Esophagus squamous epithelium (tissue), 5 donors: ENCODE measurements around the gene AUTS2. TPM values are rescaled to one million over a fixed set of nuclear protein-coding genes. Genes with fewer than 3 reads are reported as not detected.
A peak's percentile ranks its signal among the peaks of the same experiment; 100 is the strongest.

Source experiments
- DNase-seq: peaks from one replicate; lab custom pipeline; 2025; lab: John Stamatoyannopoulos, UW
- H3K27ac ChIP-seq, 4 donors: fragments of 200-600 bp; sonication (generic); one replicate each; pipeline ENCODE4 v1.5.1; 2016 to 2019; ENCODE audit warnings: mild to moderate bottlenecking in 1 of 4
- H3K27me3 ChIP-seq, 4 donors: fragments of 200-600 bp; sonication (generic); 1 replicate in 3 of 4; 2 replicates in 1 of 4; pipeline versions ENCODE4 v1.5.1 to v1.6.0; 2017 to 2021; ENCODE audit warnings: antibody characterized with exemption in 1 of 4
- H3K36me3 ChIP-seq, 3 donors: fragments of 200-600 bp; sonication (generic); one replicate each; pipeline ENCODE4 v1.5.1; 2016 to 2019
- H3K4me1 ChIP-seq, 3 donors: fragments of 200-600 bp; sonication (generic); one replicate each; pipeline ENCODE4 v1.5.1; 2017 to 2019
- H3K4me3 ChIP-seq, 4 donors: fragments of 200-600 bp; sonication (generic); 1 replicate in 3 of 4; 2 replicates in 1 of 4; pipeline ENCODE4 v1.5.1; 2016 to 2019; ENCODE audit warnings: mild to moderate bottlenecking in 2 of 4, moderate library complexity in 1 of 4
- H3K9me3 ChIP-seq, 3 donors: fragments of 200-600 bp; sonication (generic); one replicate each; pipeline ENCODE4 v1.5.1; 2016 to 2019
- CTCF ChIP-seq, 6 experiments: fragments of 450-650 bp in 4 of 6; fragments of 200-600 bp in 2 of 6; sonication (generic) in 2 of 6; IDR thresholded peaks; one replicate each; pipeline ENCODE4 v1.5.1; 2016 to 2019; ENCODE audit warnings: antibody characterized with exemption in 6 of 6, mild to moderate bottlenecking in 4 of 6, moderate library complexity in 4 of 6
- POLR2A ChIP-seq, 4 donors: fragments of 450-650 bp; IDR thresholded peaks; one replicate each; pipeline ENCODE4 v1.6.1; 2017; ENCODE audit warnings: antibody characterized with exemption in 4 of 4, mild to moderate bottlenecking in 4 of 4, moderate library complexity in 3 of 4
- WGBS, 2 donors: methylation state at CpG; one replicate each; pipeline ENCODE4 v1.1.5; 2018; 5-methylcytosine and 5-hydroxymethylcytosine counted together
- intact Hi-C: fragments of 100-400 bp; cut with DNase I; formaldehyde crosslinking; loops from one replicate; pipeline ENCODE4 v1.15.0; 2022
- total RNA-seq, 4 donors: library from RNA; depleted of rRNA; stranded (reverse); fragments of >200 nt; gene quantifications; one replicate each; pipeline ENCODE4 v1.1.0, GENCODE V29; 2016
- donor health status: DM: yes; HTN: yes; CAD: no.

AUTS2 gene
- total RNA-seq, 4 donors from 2014 or later: 9.5 to 36.2 (median 23.0) TPM

GRCh38 chr7:70667406-70667805, 1069.1 kb downstream of the AUTS2 start:
- no peaks in the 10 kb centered on the region for H3K36me3 ChIP-seq
- H3K27ac ChIP-seq: no peak overlapping the region
- TF ChIP-seq POLR2A (IDR thresholded peaks at IDR 0.05) (no peak), CTCF (IDR thresholded peaks at IDR 0.05) (no peak)
- 50 to 71% methylated on average over 2 of the region's 2 CpGs for WGBS, 2 donors
- H3K9me3 ChIP-seq: no peaks in the 10 kb centered on the region
- intact Hi-C loops: no loop called here
- H3K4me1 ChIP-seq: peaks cover 4 to 31% (median 4%) of the 10 kb centered on the region in 3 donors
- no peaks in the 10 kb centered on the region for H3K27me3 ChIP-seq
- DNase-seq: no peak
- H3K4me3 ChIP-seq: no peak overlapping the region

- intact Hi-C loops: no loop called here
- 29 to 61% methylated on average over 16 of the region's 16 CpGs for WGBS, 2 donors
- Histone ChIP-seq H3K36me3 (no peaks in the 10 kb centered on the region), H3K27me3 (no peaks in the 10 kb centered on the region), H3K9me3 (no peaks in the 10 kb centered on the region), H3K27ac (peak overlapping the region in 1 of 4 donors; percentile 40), H3K4me1 (peaks cover 4 to 31% (median 4%) of the 10 kb centered on the region in 3 donors), H3K4me3 (no peak overlapping the region)
- DNase-seq: no peak
- TF ChIP-seq CTCF (IDR thresholded peaks at IDR 0.05): no peak
- TF ChIP-seq POLR2A (IDR thresholded peaks at IDR 0.05): no peak
Measured at GRCh38 chr7:70668606-70669358, 1070.5 kb downstream of the AUTS2 start.

- TF ChIP-seq CTCF (IDR thresholded peaks at IDR 0.05) (no peak), POLR2A (IDR thresholded peaks at IDR 0.05) (no peak)
- Histone ChIP-seq H3K27me3 (no peaks in the 10 kb centered on the region), H3K9me3 (no peaks in the 10 kb centered on the region), H3K4me1 (peaks cover 4 to 31% (median 4%) of the 10 kb centered on the region in 3 donors), H3K27ac (no peak overlapping the region), H3K4me3 (no peak overlapping the region), H3K36me3 (no peaks in the 10 kb centered on the region)
- DNase-seq: no peak
- intact Hi-C loops: loop anchor here (10.0 kb wide), 1 partner anchor 475 kb away; no protein-coding TSS in a partner anchor
- 49 to 56% methylated on average over 8 of the region's 8 CpGs for WGBS, 2 donors
Measured at GRCh38 chr7:70669854-70670253, 1071.6 kb downstream of the AUTS2 start.

DNA sequence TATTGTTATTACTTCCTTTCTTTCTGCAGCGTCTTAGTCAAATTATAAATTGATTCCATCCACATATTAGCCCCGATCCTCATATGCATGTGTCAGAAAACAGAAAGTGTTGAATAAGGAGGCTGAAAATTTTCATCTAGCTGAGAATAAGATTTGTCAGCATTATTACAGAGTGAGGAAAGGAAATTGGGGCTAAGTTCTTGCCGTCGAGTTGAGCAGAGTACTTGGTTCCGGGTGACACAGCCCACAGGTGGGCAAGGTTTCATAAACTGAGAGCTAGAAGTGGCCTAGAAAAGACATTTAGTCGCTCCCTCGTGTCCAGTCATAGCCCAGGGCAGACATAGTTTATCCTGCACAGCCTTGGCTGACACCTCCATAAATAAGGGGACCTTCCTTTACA, 1072.0 kb downstream of the AUTS2 start:
- Histone ChIP-seq H3K36me3 (no peaks in the 10 kb centered on the region), H3K27me3 (no peaks in the 10 kb centered on the region), H3K9me3 (no peaks in the 10 kb centered on the region), H3K4me3 (no peak overlapping the region), H3K27ac (no peak overlapping the region), H3K4me1 (peaks cover 4 to 31% (median 4%) of the 10 kb centered on the region in 3 donors)
- DNase-seq: no peak
- no peak for TF ChIP-seq CTCF (IDR thresholded peaks at IDR 0.05)
- no peak for TF ChIP-seq POLR2A (IDR thresholded peaks at IDR 0.05)
- intact Hi-C loops: loop anchor here (10.0 kb wide), 1 partner anchor 475 kb away; no protein-coding TSS in a partner anchor
- 83 to 88% methylated on average over 5 to 7 of the region's 7 CpGs for WGBS, 2 donors
